Thyroid gland (tissue), 4 donors: ENCODE data around the gene LLGL1.

Source experiments
- POLR2A ChIP-seq, 2 donors: fragments of 450-650 bp; IDR thresholded peaks; one replicate each; pipeline ENCODE4 v1.6.1; 2017; ENCODE audit warnings: antibody characterized with exemption in 2 of 2, mild to moderate bottlenecking in 2 of 2, moderate library complexity in 1 of 2
- TF ChIP-seq, protein P1 (sequence below), 6 experiments: fragments of 200-600 bp in 3 of 6; fragments of 450-650 bp in 3 of 6; sonication (generic) in 3 of 6; IDR thresholded peaks; one replicate each; pipeline ENCODE4 v1.5.1; 2016 to 2019; ENCODE audit warnings: antibody characterized with exemption in 6 of 6, mild to moderate bottlenecking in 2 of 6, inconsistent platforms in 1 of 6, moderate library complexity in 1 of 6

- TF ChIP-seq, protein P1, sequence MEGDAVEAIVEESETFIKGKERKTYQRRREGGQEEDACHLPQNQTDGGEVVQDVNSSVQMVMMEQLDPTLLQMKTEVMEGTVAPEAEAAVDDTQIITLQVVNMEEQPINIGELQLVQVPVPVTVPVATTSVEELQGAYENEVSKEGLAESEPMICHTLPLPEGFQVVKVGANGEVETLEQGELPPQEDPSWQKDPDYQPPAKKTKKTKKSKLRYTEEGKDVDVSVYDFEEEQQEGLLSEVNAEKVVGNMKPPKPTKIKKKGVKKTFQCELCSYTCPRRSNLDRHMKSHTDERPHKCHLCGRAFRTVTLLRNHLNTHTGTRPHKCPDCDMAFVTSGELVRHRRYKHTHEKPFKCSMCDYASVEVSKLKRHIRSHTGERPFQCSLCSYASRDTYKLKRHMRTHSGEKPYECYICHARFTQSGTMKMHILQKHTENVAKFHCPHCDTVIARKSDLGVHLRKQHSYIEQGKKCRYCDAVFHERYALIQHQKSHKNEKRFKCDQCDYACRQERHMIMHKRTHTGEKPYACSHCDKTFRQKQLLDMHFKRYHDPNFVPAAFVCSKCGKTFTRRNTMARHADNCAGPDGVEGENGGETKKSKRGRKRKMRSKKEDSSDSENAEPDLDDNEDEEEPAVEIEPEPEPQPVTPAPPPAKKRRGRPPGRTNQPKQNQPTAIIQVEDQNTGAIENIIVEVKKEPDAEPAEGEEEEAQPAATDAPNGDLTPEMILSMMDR (IDR thresholded peaks at IDR 0.05) = no peak
- TF ChIP-seq POLR2A (IDR thresholded peaks at IDR 0.05) = no peak
Measured at GRCh38 chr17:18194394-18194793, 31.0 kb upstream of the LLGL1 start.
